Erythroblast (primary cell): ENCODE results near the gene CPNE9.

Source experiments
- GATA1 ChIP-seq: IDR thresholded peaks from 2 replicates; pipeline ENCODE4 v1.6.1; 2011; ENCODE audit warnings: low read depth, mild to moderate bottlenecking, control low read depth, low read length, moderate library complexity
- POLR2A ChIP-seq: IDR thresholded peaks from 2 replicates; pipeline ENCODE4 v1.6.1; 2011; ENCODE audit warnings: mild to moderate bottlenecking, low read length

GRCh38 chr3:9669720-9670432, 33.8 kb upstream of the CPNE9 start:
- no peak for TF ChIP-seq POLR2A
- TF ChIP-seq GATA1: no peak
